ENCODE results near the gene VARS2. TPM values are rescaled to one million over a fixed set of nuclear protein-coding genes. Genes with fewer than 3 reads are reported as not detected.

The VARS2 gene
- total RNA-seq, 1 experiment from 2014 or later, result 60.3 TPM

DNA sequence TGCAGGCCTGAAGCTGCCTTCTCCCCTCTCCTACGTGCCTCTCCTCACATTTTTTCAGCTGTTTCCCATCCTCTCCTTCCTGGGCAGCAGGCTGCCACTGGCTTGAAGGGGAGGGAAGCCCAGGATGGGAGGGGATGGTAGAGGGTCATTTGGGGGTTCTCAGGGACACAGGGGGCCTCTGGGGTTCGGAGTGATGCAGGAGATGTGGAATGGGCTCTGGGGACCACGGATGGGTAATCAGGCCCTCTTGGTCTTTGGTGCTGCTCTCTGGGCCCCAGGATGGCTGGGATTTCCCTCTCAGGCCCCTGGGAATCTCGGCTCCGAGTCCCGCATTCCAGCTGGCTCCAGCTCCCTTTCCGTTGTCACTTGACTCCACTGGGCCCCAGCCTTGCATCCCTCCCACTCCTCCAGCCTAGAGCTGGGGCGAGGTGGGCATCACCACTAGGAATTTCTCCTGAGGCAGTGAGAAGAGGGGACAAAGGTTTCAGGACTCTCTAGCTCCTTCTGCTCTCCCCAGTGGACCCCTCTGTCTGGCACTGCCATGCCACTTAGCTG lies 31.8 kb upstream of the VARS2 start:
- H3K36me3 ChIP-seq (ENCODE audit: low read depth), result no peaks in the 10 kb centered on the region
- peak in 1 of 2 experiments; percentile 7 for DNase-seq
- H3K27me3 ChIP-seq (ENCODE audit: insufficient read depth, low read depth), result no peaks in the 10 kb centered on the region
- peaks cover 11% of the 10 kb centered on the region for H4K20me1 ChIP-seq (ENCODE audit: insufficient read depth)
- TF ChIP-seq EZH2 (IDR thresholded peaks at IDR 0.05; ENCODE audit: low read depth) (no peak), CTCF (conservative IDR thresholded peaks at IDR 0.05) (no peak)
- H3K9me3 ChIP-seq (ENCODE audit: insufficient read depth, low read depth), result no peaks in the 10 kb centered on the region
- peak overlapping the region; percentile 94 for H3K27ac ChIP-seq
- H3K79me2 ChIP-seq (ENCODE audit: low read depth), result peaks cover 39% of the 10 kb centered on the region
- ChIA-PET POLR2A (ENCODE audit: unreplicated experiment) (interaction anchor here (0.5 to 1.6 kb wide), 10 partner anchors 17 to 678 kb away, joined by 3 to 24 read pairs (median 7); partner anchors contain the start of genes GTF2H4 and IER3), CTCF (interaction anchor here (0.5 to 2.2 kb wide), 12 partner anchors 25 to 646 kb away, joined by 3 to 12 read pairs (median 4); partner anchors contain the start of genes GTF2H4, PSORS1C1 and VARS2)
- H3F3A ChIP-seq (ENCODE audit: insufficient read depth, low read depth), result peaks cover 47% of the 10 kb centered on the region
- intact Hi-C loops (cut with micrococcal nuclease; ENCODE audit: unreplicated experiment), result loop anchor here (1.0 to 2.0 kb wide), 2 partner anchors 54 to 199 kb away; no protein-coding TSS in a partner anchor
- no TSS peak for BruUV-seq (replicated peaks)
- H3K9me2 ChIP-seq (ENCODE audit: insufficient read depth), result no peaks in the 10 kb centered on the region
- no peak overlapping the region for H2AFZ ChIP-seq
- H3K4me3 ChIP-seq, result peak overlapping the region; percentile 98
- peak overlapping the region; percentile 99 for H3K4me2 ChIP-seq
- H3K4me1 ChIP-seq (replicated peaks; ENCODE audit: insufficient read depth), result peaks cover 37% of the 10 kb centered on the region

GRCh38 chr6:30882759-30883684 lies 31.0 kb upstream of the VARS2 start:
- Histone ChIP-seq H2AFZ (peak overlapping the region; percentile 48; the same call in 1 of the 2 replicates), H3K4me2 (peak overlapping the region; percentile 99), H3F3A (ENCODE audit: insufficient read depth, low read depth) (peaks cover 49% of the 10 kb centered on the region), H3K9me2 (ENCODE audit: insufficient read depth) (no peaks in the 10 kb centered on the region), H3K4me3 (peak overlapping the region; percentile 98), H3K4me1 (replicated peaks; ENCODE audit: insufficient read depth) (peaks cover 42% of the 10 kb centered on the region), H3K79me2 (ENCODE audit: low read depth) (peaks cover 46% of the 10 kb centered on the region), H3K9me3 (ENCODE audit: insufficient read depth, low read depth) (no peaks in the 10 kb centered on the region), H4K20me1 (ENCODE audit: insufficient read depth) (peaks cover 18% of the 10 kb centered on the region), H3K36me3 (ENCODE audit: low read depth) (peaks cover 5% of the 10 kb centered on the region; the same call in 1 of the 2 replicates), H3K27me3 (ENCODE audit: insufficient read depth, low read depth) (no peaks in the 10 kb centered on the region), H3K27ac (peak overlapping the region; percentile 94)
- ChIA-PET CTCF (interaction anchor here (0.5 to 2.2 kb wide), 11 partner anchors 24 to 645 kb away, joined by 3 to 12 read pairs (median 4); partner anchors contain the start of genes GTF2H4, PSORS1C1 and VARS2), POLR2A (ENCODE audit: unreplicated experiment) (interaction anchor here (0.5 to 1.6 kb wide), 14 partner anchors 16 to 265 kb away, joined by 3 to 24 read pairs (median 7); partner anchors contain the start of genes GTF2H4, IER3 and MRPS18B)
- BruUV-seq (replicated peaks), result TSS peak; percentile 81
- intact Hi-C loops (cut with micrococcal nuclease; ENCODE audit: unreplicated experiment), result loop anchor here (1.0 to 2.0 kb wide), 3 partner anchors 55 to 266 kb away; partner anchors contain the start of genes MRPS18B and PPP1R10
- DNase-seq, result peak; percentile 61 to 82
- TF ChIP-seq CTCF (conservative IDR thresholded peaks at IDR 0.05) (no peak), EZH2 (IDR thresholded peaks at IDR 0.05; ENCODE audit: low read depth) (no peak)

All from PC-9 (cell line).